HG03354 (cell line): Measurements from ENCODE around the gene NUDT1.

Experiments
- ATAC-seq: cut with Tn5 transposase; IDR thresholded peaks from one replicate; pipeline ENCODE4 v1.9.1; 2021; ENCODE audit warnings: mild to moderate bottlenecking; ENCODE audit not compliant: unreplicated experiment, poor library complexity, severe bottlenecking

NUDT1 gene

DNA sequence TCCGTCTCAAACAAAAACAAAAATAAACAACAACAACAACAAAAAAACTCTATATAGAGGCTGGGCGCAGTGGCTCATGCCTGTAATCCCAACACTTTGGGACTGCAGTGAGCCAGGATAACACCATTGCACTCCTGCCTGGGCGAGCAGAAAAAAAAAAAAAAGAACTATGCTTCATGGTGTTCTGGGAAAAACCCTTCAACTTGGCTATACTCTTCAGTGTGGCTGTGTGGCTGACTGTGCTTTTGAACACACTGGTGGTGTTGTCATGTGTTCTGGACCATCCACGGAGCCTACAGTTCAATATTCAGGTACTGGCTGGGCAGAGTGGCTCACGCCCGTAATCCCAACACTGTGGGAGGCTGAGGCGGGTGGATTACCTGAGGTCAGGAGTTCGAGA lies 45.7 kb downstream of the NUDT1 start:
- no peak for ATAC-seq

DNA sequence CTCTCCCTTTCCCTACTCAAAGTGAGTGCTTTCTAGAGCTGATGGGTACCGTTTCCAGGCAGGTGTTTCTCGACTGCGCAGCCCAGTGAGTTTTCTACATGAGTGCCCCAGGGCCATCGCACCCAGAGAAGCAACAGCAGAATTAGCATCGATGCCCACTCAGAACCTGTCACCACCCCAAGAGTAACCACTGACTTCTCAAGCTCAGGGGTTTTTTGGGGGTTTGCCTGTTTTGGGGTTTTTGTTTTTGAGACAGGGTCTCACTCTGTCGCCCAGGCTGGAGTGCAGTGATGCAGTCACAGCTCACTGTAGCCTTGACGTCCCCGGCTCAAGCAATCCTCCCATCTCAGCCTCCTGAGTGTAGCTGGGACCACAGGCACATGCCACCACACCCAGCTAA lies 46.5 kb downstream of the NUDT1 start:
- peak; percentile 81 for ATAC-seq

DNA sequence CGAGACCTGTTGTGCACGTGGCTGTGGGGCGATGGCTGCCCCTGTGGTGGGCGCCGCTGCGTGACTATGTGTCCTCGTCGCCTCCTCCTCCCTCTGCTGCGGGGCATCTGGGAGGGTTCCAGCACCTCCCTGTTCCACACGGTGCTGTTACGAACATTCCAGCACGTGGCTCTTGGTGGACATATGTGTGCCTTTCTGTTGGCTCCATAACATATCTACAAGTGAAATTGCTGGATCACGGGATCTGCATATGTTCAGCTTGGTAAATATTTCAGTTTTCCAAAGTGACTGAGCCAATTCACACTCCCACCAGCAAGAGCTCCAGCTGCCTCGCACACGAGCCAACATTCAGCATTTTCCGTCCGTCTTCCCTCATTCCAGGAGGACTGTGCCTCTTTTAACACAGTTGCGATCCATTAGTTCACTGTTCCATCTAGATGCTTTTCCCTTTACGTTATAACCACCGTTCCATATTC lies 47.1 kb downstream of the NUDT1 start:
- ATAC-seq = no peak

DNA sequence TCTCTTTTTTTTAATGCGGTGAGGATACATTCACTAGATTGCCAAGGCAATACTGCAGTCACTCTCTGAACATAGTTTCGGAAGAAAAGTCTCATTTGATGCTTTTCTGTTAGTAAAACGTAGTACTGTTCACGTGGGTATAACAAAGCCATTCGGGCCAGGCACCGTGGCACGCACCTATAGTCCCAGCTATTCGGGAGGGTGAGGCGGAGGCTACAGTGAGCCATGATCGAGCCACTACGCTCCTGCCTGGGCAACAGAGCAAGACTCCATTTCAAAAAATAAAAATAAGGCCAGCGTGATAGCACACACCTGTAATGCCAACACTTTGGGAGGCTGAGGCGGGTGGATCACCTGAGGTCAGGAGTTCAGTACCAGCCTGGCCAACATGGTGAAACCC lies 47.6 kb downstream of the NUDT1 start:
- no peak for ATAC-seq

DNA sequence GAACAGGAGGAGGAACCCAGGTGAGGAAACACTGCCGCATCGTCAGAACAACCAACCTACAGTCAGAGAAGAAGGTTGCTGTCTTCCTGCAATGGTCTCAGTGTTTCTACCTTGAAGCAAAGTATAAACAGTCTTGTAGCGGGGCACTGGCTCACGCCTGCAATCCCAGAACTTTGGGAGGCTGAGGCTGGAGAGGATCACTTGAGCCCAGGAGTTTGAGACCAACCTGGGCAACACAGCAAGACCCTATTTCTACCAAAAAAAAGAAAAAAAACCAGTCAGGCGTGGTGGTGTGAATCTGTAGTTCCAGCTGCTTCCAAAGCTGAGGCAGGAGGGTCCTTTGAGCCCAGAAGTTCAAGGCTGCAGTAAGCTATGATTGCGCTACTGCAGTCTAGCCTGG lies 48.9 kb downstream of the NUDT1 start:
- ATAC-seq = no peak

DNA sequence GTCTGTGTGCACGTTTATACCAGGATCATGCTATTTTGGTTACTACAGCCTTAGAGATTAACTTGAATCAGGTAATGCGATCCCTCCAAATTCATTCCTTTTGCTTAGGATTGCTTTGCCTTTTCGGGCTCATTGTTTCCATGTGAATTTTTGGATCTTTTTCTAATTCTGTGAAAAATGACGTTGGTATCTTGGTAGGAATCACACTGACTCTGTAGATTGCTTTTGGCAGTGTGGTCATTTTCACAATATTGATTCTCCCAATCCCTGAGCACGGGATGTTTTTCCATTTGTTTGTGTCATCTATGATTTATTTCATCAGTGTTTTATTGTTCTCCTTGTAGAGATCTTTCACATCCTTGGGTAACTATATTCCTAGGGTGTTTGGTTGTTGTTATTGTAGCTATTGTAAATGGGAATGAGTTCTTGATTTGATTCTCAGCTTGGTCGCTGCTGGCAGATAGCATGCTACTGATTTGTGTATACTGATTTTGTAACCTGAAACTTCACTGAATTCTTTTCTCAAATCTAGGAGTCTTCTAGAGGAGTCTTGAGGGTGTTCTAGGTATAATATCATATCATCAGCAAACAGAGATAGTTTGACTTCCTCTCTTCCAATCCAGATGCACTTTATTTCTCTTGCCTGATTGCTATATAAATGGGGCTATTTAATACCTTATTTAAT lies 54.1 kb downstream of the NUDT1 start:
- ATAC-seq = no peak

DNA sequence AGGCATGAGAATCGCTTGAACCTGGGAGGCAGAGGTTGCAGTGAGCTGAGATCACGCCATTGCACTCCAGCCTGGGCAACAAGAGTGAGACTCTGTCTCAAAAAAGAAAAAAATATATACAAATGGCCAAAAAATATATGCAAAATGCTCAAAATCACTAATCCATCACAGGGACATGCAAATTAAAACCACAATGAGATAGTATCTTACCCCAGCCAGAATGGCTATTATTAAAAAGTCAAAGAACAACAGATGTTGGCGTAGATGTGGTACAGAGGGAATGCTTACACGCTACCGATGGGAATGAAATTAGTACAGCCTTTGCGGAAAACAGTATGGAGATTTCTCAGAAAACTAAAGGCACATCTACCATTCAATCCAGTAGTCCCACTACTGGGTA lies 54.8 kb downstream of the NUDT1 start:
- no peak for ATAC-seq

DNA sequence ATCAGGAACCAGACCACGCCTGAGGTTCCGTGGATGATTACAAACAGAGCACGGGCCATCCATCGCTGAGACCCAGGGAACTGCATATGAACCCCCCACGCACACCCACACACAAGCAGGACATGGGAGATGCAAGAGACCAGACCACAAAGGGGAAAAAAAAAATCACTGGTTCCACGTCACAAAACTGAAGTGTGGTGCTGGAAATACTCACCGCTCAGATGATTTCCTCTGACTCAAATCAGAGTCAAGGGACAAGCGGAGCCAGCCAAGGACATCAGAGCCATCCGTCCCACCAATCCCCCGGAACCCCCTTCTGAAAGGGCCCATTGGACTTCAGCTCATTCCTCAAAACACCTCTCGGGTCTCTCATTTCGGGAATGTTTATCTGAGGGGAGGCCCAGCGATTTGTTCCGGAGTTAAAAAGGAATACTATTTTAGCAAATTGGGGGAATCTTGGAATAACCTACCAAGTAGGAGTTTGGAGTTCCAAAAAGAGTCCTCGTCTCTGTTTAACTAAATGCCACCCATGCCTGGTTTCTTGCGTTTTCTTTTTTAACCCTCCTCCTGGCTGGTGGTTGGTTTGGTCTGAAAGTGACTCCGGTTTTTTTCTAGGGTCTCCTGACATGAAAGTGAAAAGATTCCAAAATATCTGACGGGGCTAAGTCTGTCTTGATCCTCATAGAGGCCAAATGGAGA lies 57.3 kb downstream of the NUDT1 start:
- ATAC-seq = peak; percentile 45

DNA sequence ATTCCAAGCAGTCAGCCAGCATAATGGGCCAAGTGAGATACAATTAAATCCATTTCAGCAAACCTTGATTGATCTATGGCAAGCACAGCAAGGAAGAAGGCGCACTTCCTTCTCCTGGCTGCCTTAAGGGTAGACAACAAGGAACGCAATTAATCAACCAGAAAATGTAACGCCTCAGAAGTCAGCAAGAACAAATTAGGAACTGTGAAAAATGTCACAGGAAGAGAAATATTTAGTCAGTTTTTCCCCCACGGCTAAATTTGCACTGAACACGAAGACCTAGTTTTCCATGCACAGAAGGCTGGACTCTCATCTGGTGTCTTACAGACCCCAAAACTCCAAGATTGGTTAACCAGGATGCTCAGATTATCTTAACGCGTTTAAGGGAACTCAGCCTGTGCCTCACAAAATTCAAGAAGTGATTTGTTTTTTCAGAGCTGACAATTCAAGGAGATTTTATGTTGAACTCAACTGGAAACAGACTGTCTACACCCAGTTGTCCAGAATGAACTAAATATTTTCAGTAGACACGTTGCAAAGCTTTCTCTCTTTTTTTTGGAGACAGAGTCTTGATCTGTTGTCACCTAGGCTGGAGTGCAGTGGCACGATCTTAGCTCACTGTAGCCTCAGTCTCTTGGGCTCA lies 58.0 kb downstream of the NUDT1 start:
- no peak for ATAC-seq
